Activated naive CD4-positive, alpha-beta T cell treated with anti-CD3 and anti-CD28 coated beads, Interleukin-2, amount 50 U/mL, for 72 hours (primary cell): ENCODE results near the gene PTPN9. TPM values are rescaled to one million over a fixed set of nuclear protein-coding genes. Genes with fewer than 3 reads are reported as not detected.
"Not testable (repeated sequence)": the region's sequence is repeated elsewhere in the genome, so short reads cannot be mapped to it uniquely, and the experiment has no call there.

Experiments
- ATAC-seq, 2 donors: fragments of 150-1000 bp; cut with Tn5 transposase; 2 replicates each; pipeline ENCODE4 v1.10.0; 2021; ENCODE audit warnings: mild to moderate bottlenecking in 2 of 2, moderate library complexity in 2 of 2
- DNase-seq, 2 donors: peaks; one replicate each; pipeline ENCODE4 v3.0.0; 2021 to 2022; ENCODE audit warnings: low spot score in 2 of 2
- H3K27ac Mint-ChIP-seq, 2 donors: one replicate each; pipeline ENCODE4 v1.8.0; 2022; ENCODE audit warnings: mild to moderate bottlenecking in 2 of 2, mixed read lengths in 2 of 2
- H3K36me3 Mint-ChIP-seq, 2 donors: one replicate each; pipeline ENCODE4 v1.8.0; 2022; ENCODE audit warnings: mixed read lengths in 2 of 2
- H3K9me3 Mint-ChIP-seq, 2 donors: one replicate each; pipeline ENCODE4 v1.8.0; 2022; ENCODE audit warnings: mixed read lengths in 2 of 2
- total RNA-seq, 2 donors: library from RNA; stranded (reverse); gene quantifications; one replicate each; pipeline ENCODE4 v1.2.3, GENCODE V29; 2022

The PTPN9 gene
- total RNA-seq, 2 donors from 2014 or later = 11.6 to 14.4 TPM

GRCh38 chr15:75554717-75555116 is 24.4 kb downstream of the PTPN9 start:
- Mint-ChIP-seq H3K27ac (no peak overlapping the region), H3K9me3 (no peaks in the 10 kb centered on the region)
- ATAC-seq = no peak

GRCh38 chr15:75553659-75554058 is 25.5 kb downstream of the PTPN9 start:
- H3K36me3 Mint-ChIP-seq = no peaks in the 10 kb centered on the region
- no peaks in the 10 kb centered on the region for H3K9me3 Mint-ChIP-seq
- no peak overlapping the region for H3K27ac Mint-ChIP-seq
- ATAC-seq = no peak
- DNase-seq = no peak

More at GRCh38 chr15:75554717-75555116, 24.4 kb downstream of the PTPN9 start:
- H3K36me3 Mint-ChIP-seq = no peaks in the 10 kb centered on the region
- DNase-seq = no peak

GRCh38 chr15:75551091-75551490 is 28.0 kb downstream of the PTPN9 start:
- DNase-seq = no peak
- no peaks in the 10 kb centered on the region for H3K9me3 Mint-ChIP-seq
- no peaks in the 10 kb centered on the region for H3K36me3 Mint-ChIP-seq
- no peak for ATAC-seq
- no peak overlapping the region for H3K27ac Mint-ChIP-seq

- ATAC-seq (no peak), DNase-seq (no peak)
- H3K9me3 Mint-ChIP-seq = no peaks in the 10 kb centered on the region
- H3K27ac Mint-ChIP-seq = peak overlapping the region in 1 of 2 donors; percentile 75
- H3K36me3 Mint-ChIP-seq = no peaks in the 10 kb centered on the region
Measured at GRCh38 chr15:75545064-75545463, 34.1 kb downstream of the PTPN9 start.

- no peak for ATAC-seq
- H3K27ac Mint-ChIP-seq = no peak overlapping the region
Measured at GRCh38 chr15:75544359-75544758, 34.8 kb downstream of the PTPN9 start.

GRCh38 chr15:75542949-75543545 is 36.1 kb downstream of the PTPN9 start:
- H3K27ac Mint-ChIP-seq, DNase-seq, ATAC-seq, H3K9me3 Mint-ChIP-seq, H3K36me3 Mint-ChIP-seq: not testable (repeated sequence)

More at GRCh38 chr15:75544359-75544758, 34.8 kb downstream of the PTPN9 start:
- no peaks in the 10 kb centered on the region for H3K36me3 Mint-ChIP-seq
- no peaks in the 10 kb centered on the region for H3K9me3 Mint-ChIP-seq
- no peak for DNase-seq

GRCh38 chr15:75542386-75542797 is 36.7 kb downstream of the PTPN9 start:
- no peaks in the 10 kb centered on the region for H3K9me3 Mint-ChIP-seq
- no peak for ATAC-seq
- DNase-seq = no peak

GRCh38 chr15:75538376-75538775 is 40.7 kb downstream of the PTPN9 start:
- DNase-seq = no peak
- H3K9me3 Mint-ChIP-seq = no peaks in the 10 kb centered on the region
- H3K27ac Mint-ChIP-seq = no peak overlapping the region
- no peak for ATAC-seq
- H3K36me3 Mint-ChIP-seq = peaks cover 0 to 6% of the 10 kb centered on the region in 2 donors

More at GRCh38 chr15:75542386-75542797, 36.7 kb downstream of the PTPN9 start:
- no peaks in the 10 kb centered on the region for H3K36me3 Mint-ChIP-seq
- no peak overlapping the region for H3K27ac Mint-ChIP-seq

- DNase-seq (no peak), ATAC-seq (peak; percentile 26 to 43)
- H3K36me3 Mint-ChIP-seq = peaks cover 0 to 6% of the 10 kb centered on the region in 2 donors
- no peaks in the 10 kb centered on the region for H3K9me3 Mint-ChIP-seq
- no peak overlapping the region for H3K27ac Mint-ChIP-seq
Measured at GRCh38 chr15:75533945-75534344, 45.2 kb downstream of the PTPN9 start.

GRCh38 chr15:75532413-75533250 is 46.5 kb downstream of the PTPN9 start:
- H3K27ac Mint-ChIP-seq = peak overlapping the region in 1 of 2 donors; percentile 70
- no peaks in the 10 kb centered on the region for H3K9me3 Mint-ChIP-seq
- DNase-seq (no peak), ATAC-seq (no peak)
- H3K36me3 Mint-ChIP-seq = peaks cover 0 to 6% of the 10 kb centered on the region in 2 donors

GRCh38 chr15:75531041-75531450 is 48.1 kb downstream of the PTPN9 start:
- H3K36me3 Mint-ChIP-seq = peaks cover 5 to 7% of the 10 kb centered on the region in 2 donors
- ATAC-seq = peak in 1 of 2 donors; percentile 53

GRCh38 chr15:75530169-75530568 is 48.9 kb downstream of the PTPN9 start:
- Mint-ChIP-seq H3K36me3 (peaks cover 5 to 7% of the 10 kb centered on the region in 2 donors), H3K27ac (no peak overlapping the region), H3K9me3 (no peaks in the 10 kb centered on the region)
- DNase-seq (no peak), ATAC-seq (peak in 1 of 2 donors; percentile 18)

More at GRCh38 chr15:75531041-75531450, 48.1 kb downstream of the PTPN9 start:
- no peak for DNase-seq
- Mint-ChIP-seq H3K27ac (no peak overlapping the region), H3K9me3 (no peaks in the 10 kb centered on the region)

- not testable (repeated sequence) for H3K9me3 Mint-ChIP-seq, DNase-seq, H3K27ac Mint-ChIP-seq, H3K36me3 Mint-ChIP-seq, ATAC-seq
Measured at GRCh38 chr15:75525756-75526155, 53.4 kb downstream of the PTPN9 start.

- Mint-ChIP-seq H3K9me3 (no peaks in the 10 kb centered on the region), H3K27ac (no peak overlapping the region), H3K36me3 (peaks cover 5 to 7% of the 10 kb centered on the region in 2 donors)
- no peak for ATAC-seq
- no peak for DNase-seq
Measured at GRCh38 chr15:75523011-75523410, 56.1 kb downstream of the PTPN9 start.

- Mint-ChIP-seq H3K27ac (peak overlapping the region in 1 of 2 donors; percentile 34), H3K36me3 (no peaks in the 10 kb centered on the region), H3K9me3 (no peaks in the 10 kb centered on the region)
- ATAC-seq (no peak), DNase-seq (no peak)
Measured at GRCh38 chr15:75517233-75517632, 61.9 kb downstream of the PTPN9 start.

- Mint-ChIP-seq H3K27ac (no peak overlapping the region), H3K9me3 (no peaks in the 10 kb centered on the region), H3K36me3 (peaks cover 0 to 4% of the 10 kb centered on the region in 2 donors)
- peak in 1 of 2 donors; percentile 7 for DNase-seq
- no peak for ATAC-seq
Measured at GRCh38 chr15:75508840-75509532, 70.1 kb downstream of the PTPN9 start.

- DNase-seq = no peak
- Mint-ChIP-seq H3K9me3 (no peaks in the 10 kb centered on the region), H3K36me3 (peaks cover 4 to 7% of the 10 kb centered on the region in 2 donors), H3K27ac (no peak overlapping the region)
- no peak for ATAC-seq
Measured at GRCh38 chr15:75502360-75502759, 76.8 kb downstream of the PTPN9 start.
